GM12878 (cell line): ENCODE results near the gene MX1. TPM values are rescaled to one million over a fixed set of nuclear protein-coding genes. Genes with fewer than 3 reads are reported as not detected.

Source experiments
- ATAC-seq: fragments of 200-7000 bp; cut with Tn5 transposase; 3 replicates; pipeline ENCODE4 v1.9.1; 2020; ENCODE audit warnings: mild to moderate bottlenecking, moderate library complexity
- BruUV-seq: library from RNA; stranded (reverse); fragments of 400-500 nt; replicated peaks from 2 replicates; lab custom pipeline; 2021; lab: Mats Ljungman, UMichigan
- CTCF ChIA-PET: fragments of 300-600 bp; sonication (Branson Sonifier 250); formaldehyde crosslinking; extraction: SDS; loops from one replicate; lab custom pipeline; 2021; ENCODE audit warnings: inconsistent platforms; lab: Yijun Ruan, JAX
- POLR2A ChIA-PET: fragments of 350-600 bp; formaldehyde crosslinking; extraction: SDS; loops from one replicate; lab custom pipeline; 2021; ENCODE audit warnings: inconsistent platforms; lab: Charles Lee
- RAD21 ChIA-PET: fragments of 300-600 bp; sonication (Branson Sonifier 250); formaldehyde crosslinking; loops from one replicate; lab custom pipeline; 2023; ENCODE audit warnings: antibody characterized with exemption; ENCODE audit not compliant: unreplicated experiment; lab: Charles Lee
- SMC1A ChIA-PET: fragments of 300-600 bp; sonication (Branson Sonifier 250); formaldehyde crosslinking; loops from one replicate; lab custom pipeline; 2023; ENCODE audit not compliant: unreplicated experiment, uncharacterized antibody; lab: Charles Lee
- DNase-seq: peaks from one replicate; pipeline ENCODE4 v3.0.0-alpha.2; 2011; ENCODE audit warnings: low read depth, low spot score
- FAIRE-seq: peaks from 3 replicates; lab custom pipeline; 2011; peaks lifted over from hg19 to GRCh38; lab: Jason Lieb, UNC
- H2AFZ ChIP-seq: 2 replicates; pipeline ENCODE4 v1.6.0; 2011; ENCODE audit warnings: low read depth, low read length, control low read depth; ENCODE audit not compliant: control insufficient read depth
- H3K27ac ChIP-seq: 2 replicates; pipeline ENCODE4 v1.5.1; 2011; ENCODE audit warnings: control low read depth; ENCODE audit not compliant: control insufficient read depth, insufficient read depth
- H3K27me3 ChIP-seq, 2 experiments: replicated peaks in 1 of 2; 2 replicates each; pipeline versions ENCODE4 v1.6.0 to v1.6.1; 2011; ENCODE audit warnings: low read length in 1 of 2; ENCODE audit not compliant: control insufficient read depth in 2 of 2, insufficient read depth in 2 of 2
- H3K36me3 ChIP-seq, 2 experiments: 2 replicates each; pipeline ENCODE4 v1.5.1; 2011; ENCODE audit warnings: low read length in 1 of 2; ENCODE audit not compliant: control insufficient read depth in 2 of 2, insufficient read depth in 2 of 2
- H3K4me1 ChIP-seq: 2 replicates; pipeline ENCODE4 v1.6.1; 2011; ENCODE audit warnings: mild to moderate bottlenecking, low read length, moderate library complexity, mixed read lengths; ENCODE audit not compliant: control insufficient read depth, insufficient read depth
- H3K4me2 ChIP-seq: 2 replicates; pipeline ENCODE4 v1.6.0; 2011; ENCODE audit warnings: control low read depth; ENCODE audit not compliant: control insufficient read depth, insufficient read depth
- H3K4me3 ChIP-seq: fragments of 200-600 bp; sonication (generic); 2 replicates; pipeline ENCODE4 v1.5.1; 2016
- H3K79me2 ChIP-seq: 2 replicates; pipeline ENCODE4 v1.6.0; 2011; ENCODE audit warnings: low read length; ENCODE audit not compliant: control insufficient read depth, insufficient read depth
- H3K9ac ChIP-seq: 2 replicates; pipeline ENCODE4 v1.8.0; 2011; ENCODE audit warnings: low read length, control low read depth, mixed read lengths; ENCODE audit not compliant: control insufficient read depth, insufficient read depth
- H3K9me3 ChIP-seq: replicated peaks from 3 replicates; pipeline ENCODE4 v1.5.1; 2011; ENCODE audit warnings: mild to moderate bottlenecking, low read length; ENCODE audit not compliant: control insufficient read depth, insufficient read depth
- H4K20me1 ChIP-seq: 2 replicates; pipeline ENCODE4 v1.6.0; 2011; ENCODE audit not compliant: control insufficient read depth, insufficient read depth
- BHLHE40 ChIP-seq, 2 experiments: fragments of 450-650 bp in 1 of 2; IDR thresholded peaks; 2 replicates each; pipeline ENCODE4 v1.6.1; 2011 to 2017; ENCODE audit warnings: low read depth in 2 of 2, borderline replicate concordance in 1 of 2, improper control_type of control experiment in 1 of 2, low read length in 1 of 2, mild to moderate bottlenecking in 1 of 2
- CBX5 ChIP-seq: sonication (generic); IDR thresholded peaks from 2 replicates; pipeline ENCODE4 v1.6.1; 2016; ENCODE audit warnings: low read depth, moderate library complexity, mild to moderate bottlenecking, inconsistent platforms
- CEBPZ ChIP-seq: fragments of 150-350 bp; IDR thresholded peaks from 2 replicates; pipeline ENCODE4 v1.6.1; 2016; ENCODE audit warnings: low read depth, low read length
- ETV6 ChIP-seq, 2 experiments: fragments of 450-650 bp in 1 of 2; IDR thresholded peaks in 1 of 2; conservative IDR thresholded peaks in 1 of 2; 2 replicates each; pipeline ENCODE4 v1.6.1; 2014; ENCODE audit warnings: antibody characterized with exemption in 1 of 2, borderline replicate concordance in 1 of 2, low read depth in 1 of 2, mild to moderate bottlenecking in 1 of 2, moderate library complexity in 1 of 2
- FOXK2 ChIP-seq: fragments of 450-650 bp; IDR thresholded peaks from 2 replicates; pipeline ENCODE4 v1.6.1; 2017; ENCODE audit warnings: mild to moderate bottlenecking, moderate library complexity
- IKZF1 ChIP-seq: fragments of 450-650 bp; conservative IDR thresholded peaks from 2 replicates; pipeline ENCODE4 v1.6.1; 2017; ENCODE audit warnings: antibody characterized with exemption, mild to moderate bottlenecking
- IRF3 ChIP-seq: fragments of 450-650 bp; IDR thresholded peaks from 2 replicates; pipeline ENCODE4 v1.6.1; 2014; ENCODE audit warnings: mild to moderate bottlenecking
- JUND ChIP-seq: IDR thresholded peaks from 2 replicates; pipeline ENCODE4 v1.6.1; 2012; ENCODE audit warnings: low read depth, mild to moderate bottlenecking, low read length, improper control_type of control experiment, moderate library complexity
- PKNOX1 ChIP-seq: fragments of 450-650 bp; IDR thresholded peaks from 2 replicates; pipeline ENCODE4 v1.6.1; 2016; ENCODE audit warnings: mild to moderate bottlenecking
- POU2F2 ChIP-seq: IDR thresholded peaks from 3 replicates; pipeline ENCODE4 v1.6.1; 2011; ENCODE audit warnings: low read depth, mild to moderate bottlenecking, low read length, borderline replicate concordance
- SMAD5 ChIP-seq: IDR thresholded peaks from 2 replicates; pipeline ENCODE4 v1.6.1; 2016; ENCODE audit warnings: antibody characterized with exemption, low read depth
- SUZ12 ChIP-seq: fragments of 200-600 bp; sonication (generic); IDR thresholded peaks from one replicate; pipeline ENCODE4 v1.6.1; 2018; ENCODE audit warnings: antibody characterized with exemption, mild to moderate bottlenecking; ENCODE audit not compliant: unreplicated experiment
- TCF12 ChIP-seq: IDR thresholded peaks from 2 replicates; pipeline ENCODE4 v1.6.1; 2011; ENCODE audit warnings: low read depth, mild to moderate bottlenecking, low read length
- ZBTB33 ChIP-seq: fragments of 450-650 bp; IDR thresholded peaks from 2 replicates; pipeline ENCODE4 v1.6.1; 2017; ENCODE audit warnings: mild to moderate bottlenecking
- ZZZ3 ChIP-seq: IDR thresholded peaks from 2 replicates; pipeline ENCODE4 v1.6.1; 2011; ENCODE audit warnings: low read depth; ENCODE audit not compliant: control insufficient read depth, insufficient read length
- WGBS: methylation state at CpG from one replicate; pipeline ENCODE4 v1.1.6; 2016; ENCODE audit warnings: low lambda C conversion rate; ENCODE audit not compliant: insufficient replicate concordance, insufficient coverage; ENCODE audit errors: missing lambda C conversion rate; 5-methylcytosine and 5-hydroxymethylcytosine counted together
- in situ Hi-C: fragments of 300-500 bp; cut with MboI; formaldehyde crosslinking; loops from 9 replicates; pipeline ENCODE4 v1.14.3; 2018; ENCODE audit warnings: mixed read lengths
- intact Hi-C: fragments of 100-400 bp; cut with micrococcal nuclease; formaldehyde crosslinking; loops from one replicate; pipeline ENCODE4 v1.14.2; 2022; ENCODE audit not compliant: unreplicated experiment
- polyA plus RNA-seq, 11 experiments: library from polyadenylated mRNA; depleted of rRNA in 4 of 11; unstranded in 6 of 11; stranded (reverse) in 5 of 11; fragments of >200 nt; fragmentation: Nextera tagmentation in 4 of 11; fragmentation: Illumina TruSeq in 1 of 11; extraction: Ambion mirVana in 4 of 11; extraction: Trizol in 1 of 11; gene quantifications; 1 replicate in 1 of 11; 2 replicates in 10 of 11; pipeline versions ENCODE4 v1.2.1 to v1.2.3, GENCODE V29; 2011 to 2016; ENCODE audit warnings: inconsistent platforms in 2 of 11, missing spikeins in 2 of 11, low read depth in 1 of 11
- total RNA-seq, 4 experiments: library from RNA; depleted of rRNA in 3 of 4; stranded (reverse); fragments of >200 nt in 3 of 4; fragmentation: Illumina TruSeq in 1 of 4; extraction: Trizol in 1 of 4; gene quantifications; 2 replicates each; pipeline versions ENCODE4 v1.2.1 to v1.2.3, GENCODE V29; 2013 to 2021

The MX1 gene
- total and polyA plus RNA-seq, 10 of the 15 experiments (the other 5 are each of a cell fraction or from before 2014, with no cell fraction given) = 75.9 to 385 (median 302) TPM

- H3K9me3 ChIP-seq = no peaks in the 10 kb centered on the region
- H3K79me2 ChIP-seq = no peaks in the 10 kb centered on the region
- H3K4me1 ChIP-seq = no peaks in the 10 kb centered on the region
- ChIA-PET CTCF (no interaction called here), SMC1A (no interaction called here), RAD21 (no interaction called here), POLR2A (no interaction called here)
- ATAC-seq (no peak), DNase-seq (no peak), FAIRE-seq (no peak)
- no peak overlapping the region for H3K9ac ChIP-seq
- 32% methylated on average over 6 of the region's 6 CpGs for WGBS
- H3K4me3 ChIP-seq = no peak overlapping the region
- intact Hi-C loops (no loop called here), in situ Hi-C loops (no loop called here)
- no peaks in the 10 kb centered on the region; a peak in 1 of 4 replicates for H3K27me3 ChIP-seq
- BruUV-seq = no TSS peak
- H3K36me3 ChIP-seq = no peaks in the 10 kb centered on the region
- H4K20me1 ChIP-seq = no peaks in the 10 kb centered on the region
- no peak for TF ChIP-seq FOXK2
- no peak for TF ChIP-seq POU2F2
- TF ChIP-seq SMAD5 = no peak
- TF ChIP-seq ETV6 (conservative IDR thresholded peaks at IDR 0.05 in 1 of 2, IDR thresholded peaks at IDR 0.05 in 1 of 2; ENCODE audit: borderline replicate concordance in 1 of 2, low read depth in 1 of 2) = no peak
- TF ChIP-seq PKNOX1 = no peak
- TF ChIP-seq JUND = no peak
- TF ChIP-seq SUZ12 = no peak
- no peak for TF ChIP-seq TCF12
- TF ChIP-seq ZBTB33 = no peak
- TF ChIP-seq IRF3 = no peak
- TF ChIP-seq IKZF1 = no peak
- no peak for TF ChIP-seq BHLHE40 (IDR thresholded peaks at IDR 0.05; ENCODE audit: borderline replicate concordance in 1 of 2, low read depth in 2 of 2, low read length in 1 of 2)
- TF ChIP-seq ZZZ3 = no peak
- TF ChIP-seq CEBPZ = no peak
- no peak for TF ChIP-seq CBX5
- no peak overlapping the region for H2AFZ ChIP-seq
- no peak overlapping the region for H3K4me2 ChIP-seq
- no peak overlapping the region for H3K27ac ChIP-seq
Measured at GRCh38 chr21:41491412-41491811, 65.4 kb downstream of the MX1 start.
